NCI-H1930 (cell line): Measurements from ENCODE around the gene FAM24B.
A peak's percentile ranks its signal among the peaks of the same experiment; 100 is the strongest.
"Not testable (repeated sequence)": the region's sequence is repeated elsewhere in the genome, so short reads cannot be mapped to it uniquely, and the experiment has no call there.

Experiments used
- DNase-seq, 2 experiments: peaks; one replicate each; lab custom pipeline; 2025; lab: John Stamatoyannopoulos, UW

FAM24B gene

DNA sequence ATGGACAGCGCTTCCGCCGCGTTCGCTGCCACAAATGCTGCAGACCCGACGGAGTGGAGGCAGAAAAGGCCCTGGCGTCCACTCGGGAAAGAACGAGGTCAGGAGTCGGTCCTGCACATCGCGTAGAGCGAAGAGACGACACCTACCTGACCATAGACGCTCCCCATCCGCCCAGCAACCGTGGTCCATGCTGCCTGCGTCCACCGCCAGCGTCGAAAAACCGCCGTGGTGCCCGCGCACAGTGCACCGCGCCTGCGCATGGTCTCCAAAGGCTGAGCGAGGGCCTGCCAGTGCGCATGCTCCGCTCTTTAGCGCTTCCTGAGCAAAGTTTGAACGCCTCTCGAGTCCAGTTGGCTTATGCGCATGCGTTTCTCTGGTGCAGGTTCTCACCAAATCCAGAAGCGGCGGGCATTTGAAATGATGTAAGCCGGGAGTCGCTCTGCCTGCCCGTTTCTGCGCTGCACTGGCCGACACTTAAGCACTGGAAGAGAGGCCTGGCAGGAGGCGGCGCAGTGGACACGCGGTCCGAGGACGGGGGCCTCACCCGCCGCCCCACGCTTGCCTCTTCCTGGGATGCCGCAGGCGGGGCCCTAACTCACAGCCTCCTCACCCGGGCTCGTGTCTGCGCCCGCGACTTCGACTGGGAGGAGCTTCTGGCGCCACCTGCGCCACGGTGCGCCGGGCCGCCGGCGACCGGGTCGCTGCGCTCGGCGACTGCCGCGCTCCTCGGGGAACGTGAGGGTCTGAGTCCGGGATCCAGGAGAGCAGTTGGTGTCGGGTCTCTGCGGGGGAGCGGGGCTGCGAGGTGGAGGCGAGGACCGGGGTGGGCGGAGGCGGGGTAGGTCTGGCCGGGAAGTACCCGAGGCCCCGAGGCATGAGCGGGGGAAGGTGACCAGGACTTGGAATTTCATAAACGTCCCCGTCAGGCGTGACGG, at the start of gene FAM24B:
Gene FAM24B, minus strand, starts transcription at position 243 of the 935 bp plus-strand sequence. CDS start 29,066 bp downstream, outside the sequence.
- peak; percentile 94 to 97 for DNase-seq

DNA sequence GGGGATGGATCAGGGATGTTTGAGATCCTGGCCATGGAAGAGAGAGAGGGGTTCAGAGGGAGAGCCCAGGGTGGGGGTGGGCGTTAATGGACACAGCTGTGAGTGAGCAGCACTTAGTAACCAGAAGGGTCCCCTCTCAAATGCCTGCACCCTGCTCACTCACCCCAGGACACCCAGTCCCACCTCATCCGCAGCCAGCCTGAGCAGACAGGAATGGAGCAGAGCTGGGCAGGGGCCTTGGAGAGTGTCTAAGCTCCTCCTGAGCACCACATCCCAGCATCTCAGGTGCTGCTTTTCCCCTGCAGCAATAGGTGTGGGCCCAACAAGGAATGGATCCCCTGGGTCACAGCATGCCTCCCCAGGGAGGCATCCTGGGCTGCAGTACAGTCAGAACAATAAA, 36.3 kb upstream of the FAM24B start:
- DNase-seq, result no peak

- no peak for DNase-seq
Observed at GRCh38 chr10:122911889-122912484, 32.6 kb upstream of the FAM24B start.

DNA sequence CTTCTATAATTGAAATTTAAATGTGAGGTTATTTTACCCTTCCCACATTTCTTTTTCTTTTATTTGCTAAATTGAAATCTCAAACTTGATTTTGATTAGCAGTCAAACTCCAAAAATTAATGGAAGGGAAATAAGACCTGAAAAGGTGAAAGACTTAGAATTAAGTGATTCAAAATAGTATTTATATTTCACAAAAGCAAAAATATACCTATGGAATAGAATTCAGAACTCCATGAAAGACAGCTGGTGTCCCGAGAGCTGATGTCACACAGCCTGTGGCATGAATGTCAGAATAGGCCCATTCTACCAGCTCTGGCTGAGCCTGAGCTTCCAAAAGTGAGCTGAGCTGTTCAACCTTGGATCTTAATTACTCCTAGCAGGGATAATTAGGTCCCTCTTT, 30.9 kb upstream of the FAM24B start, which contains the start of gene FAM24A:
Gene FAM24A, plus strand, starts transcription at position 301 of the 400 bp plus-strand sequence. CDS start 1,025 bp downstream, outside the sequence.
- DNase-seq, result no peak

DNA sequence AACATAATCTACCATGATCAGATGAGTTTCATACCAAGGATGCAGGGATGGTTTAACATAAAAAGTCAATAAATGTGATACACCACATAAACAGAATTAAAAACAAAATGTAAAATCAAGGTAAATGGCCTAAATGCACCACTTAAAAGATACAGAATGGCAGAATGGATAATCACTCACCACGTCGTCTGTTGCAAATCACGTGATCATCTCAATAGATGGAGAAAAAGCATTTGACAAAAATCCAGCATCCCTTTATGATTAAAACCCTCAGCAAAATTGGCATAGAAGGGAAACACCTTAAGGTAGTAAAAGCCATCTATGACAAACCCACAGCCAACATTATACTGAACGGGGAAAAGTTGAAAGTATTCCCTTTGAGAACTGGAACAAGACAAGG, 24.5 kb upstream of the FAM24B start:
- not testable (repeated sequence) for DNase-seq

GRCh38 chr10:122894261-122894944, 15.0 kb upstream of the FAM24B start:
- no peak for DNase-seq

DNA sequence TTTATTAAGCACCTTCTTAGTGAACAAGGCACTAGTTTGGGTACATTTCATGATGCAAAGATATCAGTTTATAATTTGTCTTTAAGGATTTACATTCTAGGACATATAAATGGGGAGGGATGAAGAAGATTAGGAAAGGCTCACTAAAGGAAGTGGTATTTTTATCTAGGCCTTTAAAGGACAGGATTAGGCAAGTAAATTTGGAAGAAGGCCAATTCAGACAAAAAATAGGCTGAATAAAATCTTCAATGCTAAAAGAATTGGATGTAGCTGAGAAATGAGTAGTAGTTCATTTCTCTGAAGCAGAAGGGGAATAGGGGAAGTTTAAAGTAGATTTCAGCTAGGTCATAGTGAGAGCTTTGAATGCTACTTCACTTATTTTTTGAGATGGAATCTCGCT, 4.8 kb upstream of the FAM24B start:
- no peak for DNase-seq

GRCh38 chr10:122882766-122883165, 3.4 kb upstream of the FAM24B start:
- DNase-seq, result no peak

DNA sequence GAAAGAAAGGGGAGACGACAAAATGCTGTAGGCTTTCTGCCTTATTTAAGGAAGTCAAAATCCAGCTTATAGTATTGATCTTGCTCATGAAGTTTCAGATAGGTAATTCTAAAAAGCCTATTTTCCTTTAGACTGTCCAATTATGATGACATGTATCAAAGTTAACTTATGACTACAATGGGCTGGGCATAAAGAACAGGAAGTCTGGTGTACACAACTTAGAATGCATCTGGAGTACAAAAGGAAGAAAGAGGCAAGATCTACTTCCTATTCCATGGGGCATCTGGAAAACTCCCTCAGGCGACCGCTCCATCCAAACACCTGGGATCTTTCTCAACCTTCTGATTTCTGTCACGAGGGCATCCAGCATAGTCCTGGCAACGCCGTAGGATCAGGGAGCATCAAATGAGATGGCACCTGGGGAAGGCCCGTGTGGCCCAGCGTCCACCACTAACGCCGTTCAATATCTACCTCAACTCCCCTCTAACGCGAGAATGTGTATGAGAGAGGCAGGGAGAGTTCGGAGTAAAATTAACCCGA, 512 bp downstream of the FAM24B start:
- peak in 1 of 2 experiments; percentile 36 for DNase-seq

- no peak for DNase-seq
Observed at GRCh38 chr10:122877264-122877663, 2.1 kb downstream of the FAM24B start.

DNA sequence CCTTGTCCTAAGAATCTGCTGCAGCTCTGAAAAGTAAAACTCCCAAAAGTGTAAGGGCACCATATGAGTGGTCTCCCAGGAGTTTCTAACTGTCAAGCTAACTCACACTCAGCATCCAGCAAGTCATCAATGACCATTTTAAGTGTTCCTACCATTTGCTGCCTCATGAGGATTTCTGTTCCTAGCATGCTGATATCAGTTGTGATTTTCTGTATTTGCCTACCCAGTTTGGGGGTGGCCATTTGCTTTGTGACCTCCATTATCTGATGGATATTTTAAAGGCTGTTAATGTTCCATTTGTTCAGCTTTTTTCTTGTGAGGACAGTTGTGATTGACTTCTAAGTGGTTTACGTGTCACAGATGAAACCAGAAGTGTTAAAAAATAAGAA, 2.9 kb downstream of the FAM24B start:
- no peak for DNase-seq

- DNase-seq, result no peak
Observed at GRCh38 chr10:122875843-122876466, 3.4 kb downstream of the FAM24B start.

DNA sequence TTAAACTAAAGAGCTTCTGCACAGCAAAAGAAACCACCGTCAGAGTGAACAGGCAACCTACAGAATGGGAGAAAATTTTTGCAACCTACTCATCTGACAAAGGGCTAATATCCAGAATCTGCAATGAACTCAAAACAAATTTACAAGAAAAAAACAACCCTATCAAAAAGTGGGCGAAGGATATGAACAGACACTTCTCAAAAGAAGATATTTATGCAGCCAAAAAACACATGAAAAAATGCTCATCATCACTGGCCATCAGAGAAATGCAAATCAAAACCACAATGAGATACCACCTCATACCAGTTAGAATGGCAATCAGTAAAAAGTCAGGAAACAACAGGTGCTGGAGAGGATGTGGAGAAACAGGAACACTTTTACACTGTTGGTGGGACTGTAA, 7.4 kb downstream of the FAM24B start:
- not testable (repeated sequence) for DNase-seq

DNA sequence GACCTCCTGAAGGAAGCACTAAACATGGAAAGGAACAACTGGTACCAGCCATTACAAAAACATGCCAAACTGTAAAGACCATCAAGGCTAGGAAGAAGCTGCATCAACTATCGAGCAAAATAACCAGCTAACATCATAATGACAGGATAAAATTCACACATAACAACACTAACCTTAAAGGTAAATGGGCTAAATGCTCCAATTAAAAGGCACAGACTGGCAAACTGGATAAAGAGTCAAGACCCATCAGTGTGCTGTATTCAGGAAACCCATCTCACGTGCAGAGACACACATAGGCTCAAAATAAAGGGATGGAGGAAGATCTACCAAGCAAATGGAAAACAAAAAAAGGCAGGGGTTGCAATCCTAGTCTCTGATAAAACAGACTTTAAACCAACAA, 10.6 kb downstream of the FAM24B start:
- DNase-seq, result not testable (repeated sequence)

GRCh38 chr10:122866757-122867482, 12.5 kb downstream of the FAM24B start:
- not testable (repeated sequence) for DNase-seq

DNA sequence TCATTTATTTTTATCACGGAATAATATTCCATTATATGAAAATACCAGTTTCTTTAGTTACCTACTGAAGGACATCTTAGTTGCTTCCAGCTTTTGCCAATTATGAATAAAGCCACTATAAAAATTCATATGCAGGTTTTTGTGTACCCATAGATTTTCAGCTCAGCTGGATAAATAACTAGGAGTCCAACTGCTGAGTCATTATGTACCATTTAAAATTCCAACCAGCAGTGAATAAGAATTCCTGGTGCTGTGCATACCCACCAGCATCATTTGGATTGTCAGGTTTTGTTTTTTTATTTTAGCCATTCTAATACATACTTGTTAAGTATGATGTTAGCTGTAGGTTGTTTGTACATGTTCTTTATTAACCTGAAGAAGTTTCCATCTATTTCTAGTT, 14.5 kb downstream of the FAM24B start:
- DNase-seq, result no peak

DNA sequence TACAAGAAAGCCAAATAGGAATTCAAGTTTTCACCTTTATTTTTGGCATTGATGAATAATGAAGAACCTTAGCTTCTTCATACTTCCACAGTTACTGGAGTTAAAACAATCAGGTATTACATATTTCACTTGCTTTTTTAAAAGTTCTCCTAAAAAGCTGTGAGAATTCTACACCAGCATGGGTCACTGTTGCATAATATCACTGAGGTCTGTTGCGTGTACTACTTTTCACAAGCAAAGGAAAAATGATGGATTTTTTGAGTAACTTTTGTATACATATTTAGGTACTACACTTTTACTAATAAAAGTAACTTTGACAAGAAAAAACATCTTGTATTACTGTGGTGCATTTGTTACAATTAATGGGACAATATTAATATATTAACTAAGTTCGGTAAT, 15.2 kb downstream of the FAM24B start:
- no peak for DNase-seq

DNA sequence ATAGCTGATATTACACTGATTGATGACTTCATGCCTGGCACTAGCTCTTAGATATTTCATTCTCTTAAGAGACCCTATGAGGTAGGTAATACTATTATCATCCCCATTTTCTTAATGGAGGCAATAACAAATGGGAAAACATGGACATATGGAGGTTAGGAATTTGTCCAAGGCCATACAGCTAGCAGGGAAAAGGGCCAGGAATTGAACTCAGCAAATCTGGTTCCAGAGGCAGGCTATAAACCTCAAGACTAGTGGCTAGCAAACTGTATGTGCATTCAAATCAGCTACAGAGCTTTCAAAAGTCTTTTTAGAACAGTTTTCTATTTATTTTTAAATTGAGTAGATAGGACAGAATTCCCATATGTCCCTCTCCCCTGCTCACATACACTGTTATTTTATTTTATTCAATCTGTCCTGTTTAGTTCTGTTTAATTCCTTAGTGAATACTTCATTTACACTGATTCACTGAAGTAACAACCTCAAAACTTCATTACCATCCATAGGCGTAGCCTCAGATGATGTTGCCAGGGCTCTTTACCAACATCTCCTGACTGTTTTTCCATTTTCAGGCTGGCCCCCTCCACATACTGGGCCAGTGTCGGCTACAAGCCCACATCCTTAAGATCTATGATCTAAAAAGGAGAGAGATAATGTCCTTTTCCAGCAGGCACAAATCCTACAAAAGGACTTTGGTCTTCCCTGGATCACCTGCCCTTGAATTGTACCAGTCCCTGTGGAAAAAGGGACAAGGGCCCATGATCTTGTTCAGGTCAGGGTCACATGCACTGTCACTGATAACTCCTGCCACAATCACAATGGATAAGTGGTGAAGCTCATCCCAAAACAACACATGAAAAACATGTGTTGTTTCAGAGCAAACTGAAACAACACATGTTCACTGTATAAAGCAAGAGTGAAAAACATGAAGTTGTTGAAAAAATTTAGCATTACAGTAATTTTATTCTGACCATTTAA, 15.9 kb downstream of the FAM24B start:
- no peak for DNase-seq

GRCh38 chr10:122861711-122862161, 17.6 kb downstream of the FAM24B start:
- no peak for DNase-seq

DNA sequence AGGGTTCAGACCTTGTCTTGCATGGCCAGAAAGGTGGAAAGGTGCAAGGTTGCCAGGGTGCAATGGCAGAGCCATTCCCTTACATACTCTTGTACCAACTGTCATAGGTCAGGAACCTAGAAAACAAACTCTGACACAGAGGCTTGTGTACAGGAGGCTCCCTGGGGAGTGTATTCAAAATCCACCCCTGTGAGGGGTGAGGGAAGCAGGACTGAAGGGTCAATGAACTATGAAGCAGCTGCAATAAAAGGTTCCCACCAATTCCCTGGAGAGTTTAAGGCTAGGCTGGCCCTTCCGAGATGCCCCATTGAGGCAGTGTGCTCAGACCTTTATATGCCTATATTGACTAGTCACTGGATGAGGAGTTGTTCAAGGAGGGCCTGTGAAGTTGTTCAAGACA, 19.9 kb downstream of the FAM24B start:
- DNase-seq, result no peak
